K562 (cell line): ENCODE measurements around the gene CSNK1G2. TPM values are rescaled to one million over a fixed set of nuclear protein-coding genes. Genes with fewer than 3 reads are reported as not detected.
A peak's percentile ranks its signal among the peaks of the same experiment; 100 is the strongest.

Experiments
- CHD1 ChIP-seq: fragments of 200-600 bp; sonication (generic); IDR thresholded peaks from one replicate; pipeline ENCODE4 v1.6.1; 2012; ENCODE audit warnings: mild to moderate bottlenecking, moderate library complexity, low read length, inconsistent platforms
- IRF1 ChIP-seq: sonication (generic); formaldehyde crosslinking; IDR thresholded peaks from 2 replicates; pipeline ENCODE4 v1.8.0; 2022; ENCODE audit warnings: missing genetic modification reagents, mild to moderate bottlenecking, borderline replicate concordance
- KAT7 ChIP-seq: sonication (generic); formaldehyde crosslinking; IDR thresholded peaks from 2 replicates; pipeline ENCODE4 v1.8.0; 2022; ENCODE audit warnings: missing genetic modification reagents, mild to moderate bottlenecking, borderline replicate concordance
- MXI1 ChIP-seq: IDR thresholded peaks from 2 replicates; pipeline ENCODE4 v1.6.1; 2011; ENCODE audit warnings: low read depth, mild to moderate bottlenecking, improper control_type of control experiment, low read length
- NCOA2 ChIP-seq, 2 experiments: fragments of 450-650 bp; IDR thresholded peaks; 2 replicates each; pipeline ENCODE4 v1.6.1; 2018; ENCODE audit warnings: mild to moderate bottlenecking in 2 of 2, moderate library complexity in 1 of 2; ENCODE audit not compliant: partially characterized antibody in 2 of 2
- PHF8 ChIP-seq: fragments of 200-600 bp; sonication (generic); IDR thresholded peaks from 2 replicates; pipeline ENCODE4 v1.6.1; 2012; ENCODE audit warnings: mixed run types, mild to moderate bottlenecking, inconsistent platforms, low read length, moderate library complexity, borderline replicate concordance
- RAD21 ChIP-seq, 2 experiments: fragments of 250-450 bp in 1 of 2; fragments of 450-650 bp in 1 of 2; sonication (Bioruptor Pico) in 1 of 2; formaldehyde crosslinking in 1 of 2; IDR thresholded peaks in 1 of 2; conservative IDR thresholded peaks in 1 of 2; 2 replicates each; pipeline versions ENCODE4 v1.4.0 to v1.8.0; 2020 to 2022; ENCODE audit warnings: mild to moderate bottlenecking in 2 of 2, moderate library complexity in 1 of 2
- RBM25 ChIP-seq: fragments of 200-400 bp; formaldehyde crosslinking; IDR thresholded peaks from 2 replicates; pipeline ENCODE4 v1.6.1; 2018; ENCODE audit warnings: low read length, low read depth, moderate library complexity; ENCODE audit not compliant: severe bottlenecking
- ZNF232 ChIP-seq: sonication (generic); formaldehyde crosslinking; IDR thresholded peaks from 2 replicates; pipeline ENCODE4 v1.8.0; 2022; ENCODE audit warnings: mild to moderate bottlenecking, missing genetic modification reagents
- ZNF24 ChIP-seq: fragments of 450-650 bp; IDR thresholded peaks from 2 replicates; pipeline ENCODE4 v1.6.1; 2016
- ZNF263 ChIP-seq: sonication (generic); formaldehyde crosslinking; IDR thresholded peaks from 2 replicates; pipeline ENCODE4 v1.8.0; 2022; ENCODE audit warnings: mild to moderate bottlenecking, missing genetic modification reagents, borderline replicate concordance
- ZNF395 ChIP-seq: fragments of 200-800 bp; sonication (Bioruptor generic); IDR thresholded peaks from 2 replicates; pipeline ENCODE4 v1.6.1; 2017; ENCODE audit warnings: missing genetic modification characterization, missing compliant biosample characterization
- ZZZ3 ChIP-seq: fragments of 450-650 bp; IDR thresholded peaks from 2 replicates; pipeline ENCODE4 v1.6.1; 2016; ENCODE audit warnings: antibody characterized with exemption, mild to moderate bottlenecking, moderate library complexity
- polyA plus RNA-seq, 8 experiments: library from polyadenylated mRNA; depleted of rRNA in 4 of 8; stranded (reverse) in 5 of 8; unstranded in 3 of 8; fragments of >200 nt; fragmentation: Nextera tagmentation in 2 of 8; fragmentation: Illumina TruSeq in 1 of 8; extraction: Ambion mirVana in 2 of 8; extraction: Trizol in 1 of 8; gene quantifications; 2 replicates each; pipeline versions ENCODE4 v1.2.1 to v1.2.3, GENCODE V29; 2011 to 2014; ENCODE audit warnings: inconsistent platforms in 1 of 8, missing spikeins in 1 of 8
- total RNA-seq, 7 experiments: library from RNA; depleted of rRNA in 6 of 7; stranded (reverse); fragments of >200 nt in 6 of 7; fragmentation: Illumina TruSeq in 2 of 7; extraction: Trizol in 2 of 7; gene quantifications; 2 replicates each; pipeline versions ENCODE4 v1.2.1 to v1.2.3, GENCODE V29; 2011 to 2021; ENCODE audit warnings: low replicate concordance in 1 of 7

CSNK1G2 gene
- total and polyA plus RNA-seq, 9 of the 15 experiments (the other 6 are each of a cell fraction or from before 2014, with no cell fraction given) = 0.48 to 119 (median 49.5) TPM

DNA sequence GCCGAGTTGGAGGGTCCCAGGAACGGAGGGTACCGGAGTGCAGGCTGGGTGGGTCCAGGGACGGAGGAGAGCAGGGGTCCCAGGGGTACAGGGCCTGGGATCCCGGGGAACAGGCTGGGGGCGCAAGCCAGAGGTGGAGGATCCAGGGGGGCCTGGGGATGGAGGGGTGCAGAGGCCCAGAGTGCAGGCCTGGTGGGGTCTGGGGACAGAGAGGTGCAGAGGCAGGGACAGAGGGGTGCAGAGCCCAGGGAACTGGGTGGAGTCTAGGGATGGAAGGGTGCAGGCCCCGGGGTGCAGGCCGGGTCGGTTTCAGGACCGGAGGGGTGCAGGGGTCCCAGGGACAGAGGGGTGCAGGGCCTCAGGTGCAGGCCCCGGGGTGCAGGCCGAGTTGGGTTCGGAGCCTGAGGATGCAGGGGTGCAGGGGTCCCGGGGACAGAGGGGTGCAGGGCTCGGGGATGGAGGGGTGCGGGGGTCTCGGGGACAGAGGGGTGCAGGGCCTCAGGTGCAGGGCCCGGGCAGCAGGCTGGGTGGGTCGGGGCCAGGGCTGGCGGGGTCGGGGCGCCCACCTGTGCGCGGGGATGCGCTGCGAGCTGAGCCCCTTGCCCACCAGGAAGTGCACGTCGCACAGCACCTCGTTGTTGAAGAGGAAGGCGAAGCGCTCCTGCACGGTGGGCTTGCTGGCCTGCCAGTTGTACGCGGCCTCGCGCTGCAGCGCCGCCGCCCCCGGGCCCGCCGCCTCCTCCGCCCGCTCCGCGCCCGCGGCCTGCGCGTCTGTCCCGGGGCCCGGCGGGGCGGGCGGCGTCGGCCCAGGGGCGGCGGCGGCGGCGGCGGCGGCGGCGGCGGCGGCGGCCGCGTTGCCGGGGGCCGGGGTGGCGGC, 74.0 kb downstream of the CSNK1G2 start (continued):
- TF ChIP-seq RAD21 (CRISPR knock-in tag; conservative IDR thresholded peaks at IDR 0.05 in 1 of 2, IDR thresholded peaks at IDR 0.05 in 1 of 2) (no peak), MXI1 (no peak), ZNF232 (CRISPR knock-in tag) (no peak), KAT7 (CRISPR knock-in tag) (no peak), ZZZ3 (no peak), ZNF263 (CRISPR knock-in tag) (no peak), CHD1 (no peak), ZNF395 (no peak), IRF1 (no peak), RBM25 (no peak), NCOA2 (IDR thresholded peaks at IDR 0.05; ENCODE audit: partially characterized antibody in 2 of 2) (no peak), PHF8 (peak; percentile 28; the same call in 1 of the 2 replicates), ZNF24 (no peak)
